GM19372 (cell line): Measurements from ENCODE around the gene TMEM258.

Source experiments
- ATAC-seq: cut with Tn5 transposase; IDR thresholded peaks from one replicate; pipeline ENCODE4 v1.9.1; 2021; ENCODE audit warnings: mild to moderate bottlenecking, low read depth, moderate library complexity; ENCODE audit not compliant: unreplicated experiment

Gene TMEM258

DNA sequence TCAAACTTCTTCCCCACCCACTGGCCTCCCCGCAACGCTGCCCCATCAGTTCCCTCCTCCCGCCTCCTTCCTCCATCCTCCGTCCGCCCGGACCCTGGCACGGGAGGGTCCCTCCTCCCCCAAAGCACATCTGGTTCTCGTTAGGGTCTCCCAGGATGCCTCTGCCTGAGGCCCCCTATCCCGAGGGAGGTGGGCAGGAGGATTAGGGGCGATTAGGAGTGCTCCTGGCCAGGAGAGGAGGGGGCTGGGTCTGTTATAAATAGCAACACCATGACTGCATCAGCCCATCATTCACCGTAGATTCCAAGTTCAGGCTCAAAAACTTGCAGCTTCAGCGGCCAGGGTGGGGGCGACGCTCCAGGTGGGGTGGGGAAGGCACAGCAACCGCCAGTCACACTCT lies 29.6 kb downstream of the TMEM258 start:
- ATAC-seq = no peak

DNA sequence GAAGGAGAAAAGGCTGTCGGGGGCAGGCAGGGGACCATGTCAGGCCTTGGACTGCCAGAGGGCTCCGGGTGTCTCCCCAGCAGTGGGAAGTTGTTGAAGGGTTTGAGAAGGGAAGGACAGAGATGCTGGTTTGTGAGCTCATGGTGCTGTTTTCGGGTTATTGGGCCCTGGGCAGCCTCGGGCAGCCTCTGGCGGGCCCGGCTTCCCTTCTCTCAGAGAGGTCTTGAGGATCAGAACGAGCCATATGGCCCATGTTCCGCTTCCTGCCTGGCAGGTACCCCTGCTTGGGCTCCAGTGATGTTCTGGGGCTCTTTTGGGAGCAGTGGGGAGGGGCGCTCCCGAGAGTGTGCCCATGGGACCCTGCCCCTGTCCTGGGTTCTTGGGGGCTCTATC lies 30.2 kb downstream of the TMEM258 start:
- ATAC-seq = no peak

DNA sequence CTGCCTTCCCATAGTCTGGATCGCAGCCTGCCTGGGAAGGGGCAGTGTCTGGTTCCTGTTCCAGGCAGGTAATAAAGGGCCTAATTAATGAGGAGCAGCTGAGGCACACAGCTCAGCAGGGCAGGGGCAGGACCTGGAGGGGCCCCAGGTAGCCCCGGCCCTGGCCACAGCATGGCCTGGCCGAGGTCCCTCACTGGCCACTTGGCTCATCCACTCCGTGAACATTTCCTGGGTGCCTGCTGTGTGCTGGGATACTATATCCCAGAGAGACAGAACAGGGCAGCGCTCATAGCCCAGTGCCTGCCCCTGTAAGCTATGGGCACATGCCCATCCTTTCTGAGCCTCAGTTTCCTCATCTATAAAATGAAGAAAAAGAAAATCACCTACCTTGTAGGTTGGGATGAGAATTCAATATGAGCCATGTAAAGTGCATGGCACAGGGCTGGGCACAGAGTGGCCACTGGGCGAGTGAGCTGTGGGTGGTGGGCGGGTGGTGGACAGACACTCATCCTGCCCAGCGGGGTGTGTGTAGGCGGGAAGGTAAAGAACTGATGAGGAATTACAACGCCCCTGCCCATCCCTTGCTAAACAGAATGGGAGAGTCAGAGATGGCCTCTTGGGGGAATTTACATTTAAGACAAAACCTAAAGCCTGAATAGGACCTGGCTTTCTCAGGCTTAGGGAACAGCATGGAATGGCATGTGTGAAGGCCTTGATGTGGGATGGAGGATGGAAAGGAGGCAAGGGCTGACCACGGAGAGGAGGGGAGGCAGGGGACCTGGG lies 30.8 kb downstream of the TMEM258 start:
- no peak for ATAC-seq

DNA sequence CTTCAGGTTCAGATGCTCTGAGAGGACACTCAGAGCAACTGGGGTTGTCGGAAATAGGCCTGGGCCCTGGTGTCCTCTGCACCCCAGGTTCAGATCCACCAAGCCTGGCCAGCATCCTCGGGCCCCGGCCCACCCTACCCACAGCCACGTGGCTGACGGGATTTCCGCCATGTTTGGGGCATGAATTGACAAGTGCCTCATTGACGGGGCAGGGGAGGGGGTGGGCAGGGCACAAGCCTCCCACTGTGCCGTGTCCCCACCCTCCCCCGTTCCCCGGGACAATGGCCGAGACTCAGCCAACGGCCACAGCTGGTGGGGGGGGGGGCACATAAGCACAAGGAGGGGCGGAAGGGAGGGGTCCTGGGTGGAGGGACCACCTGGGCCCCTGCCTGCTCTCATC lies 31.5 kb downstream of the TMEM258 start:
- no peak for ATAC-seq

DNA sequence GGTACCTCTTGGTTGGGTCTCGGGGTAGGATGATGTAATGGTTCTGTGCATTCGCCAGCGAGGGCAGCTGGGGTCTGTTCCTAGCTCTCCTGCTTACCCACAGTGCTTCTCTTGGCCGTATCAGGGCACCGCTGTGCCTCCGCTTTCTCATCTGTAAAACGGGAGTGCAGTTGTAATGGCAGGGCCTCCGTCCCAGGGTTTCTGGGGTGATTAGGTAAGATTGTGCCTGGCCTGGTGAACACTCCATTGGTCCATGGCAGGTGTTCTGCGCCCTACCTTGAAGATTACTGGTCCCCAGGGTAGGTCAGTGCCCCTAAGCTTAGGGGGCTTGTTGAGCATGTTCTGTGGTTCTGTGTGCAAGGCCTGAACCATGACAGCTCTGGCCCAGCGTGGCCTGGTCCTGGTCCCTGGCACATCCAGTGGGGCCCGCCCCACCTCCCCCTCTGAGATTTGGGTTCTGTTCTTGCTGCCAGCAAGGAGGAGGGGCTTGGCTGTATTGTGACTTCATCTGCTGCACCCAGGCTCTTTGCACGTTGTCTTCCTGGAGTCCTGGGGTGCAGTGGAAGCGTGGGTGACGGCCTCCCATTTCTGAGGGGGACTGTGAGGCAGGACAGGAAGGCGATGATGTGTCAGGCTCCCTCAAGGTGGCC lies 35.1 kb downstream of the TMEM258 start:
- ATAC-seq = no peak

DNA sequence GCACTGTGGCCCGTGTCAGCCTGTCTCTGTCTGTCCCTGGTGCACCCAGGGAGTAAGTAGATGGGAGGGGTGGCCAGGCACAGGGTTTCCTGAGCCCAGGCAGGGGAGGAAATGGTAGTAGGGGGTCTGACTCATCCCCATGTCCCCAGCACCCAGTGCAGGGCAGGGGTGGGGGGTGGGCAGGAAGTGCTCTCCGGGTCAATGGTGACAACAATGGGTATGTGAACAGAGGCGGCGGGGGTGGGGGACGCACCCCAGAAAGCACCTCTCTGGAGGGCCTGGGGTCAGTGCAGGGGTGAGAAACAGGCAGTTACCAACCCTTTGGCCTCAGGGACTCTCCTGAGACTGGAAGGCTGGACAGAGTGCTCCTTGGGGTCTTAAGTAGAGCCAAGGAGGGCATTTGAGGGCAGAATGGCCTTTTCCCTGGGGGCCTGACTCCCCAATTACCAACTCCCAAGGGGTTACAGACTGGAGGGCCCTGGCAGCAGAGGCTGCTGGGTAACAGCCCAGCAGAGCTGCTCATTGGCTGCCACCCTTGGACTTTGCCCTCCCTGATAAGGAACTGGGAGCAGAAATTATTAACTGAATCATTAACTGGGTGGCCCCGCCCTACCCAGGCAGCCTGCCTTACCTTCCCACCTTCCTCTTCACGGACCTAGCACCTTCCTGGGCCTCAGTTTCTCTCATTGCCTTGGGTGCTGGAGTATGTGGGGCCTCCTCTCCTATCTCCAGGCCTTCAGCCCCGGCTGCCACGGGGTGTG lies 35.8 kb downstream of the TMEM258 start:
- ATAC-seq = no peak

DNA sequence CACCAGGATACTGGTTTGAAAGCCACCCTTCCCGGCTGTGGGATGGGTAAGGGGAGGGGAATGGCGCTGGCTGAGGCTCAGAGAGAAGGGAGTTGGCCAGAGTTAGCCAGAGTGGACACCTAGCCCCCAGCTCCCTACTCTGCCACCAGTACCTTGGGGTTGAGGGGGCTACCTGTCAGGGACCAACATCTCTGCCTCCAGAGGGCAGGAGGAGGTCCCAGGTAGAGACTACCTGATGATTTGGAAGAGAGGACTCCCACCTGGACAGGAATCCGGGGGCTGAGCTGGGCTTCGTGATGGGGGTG lies 36.3 kb downstream of the TMEM258 start:
- ATAC-seq = no peak

DNA sequence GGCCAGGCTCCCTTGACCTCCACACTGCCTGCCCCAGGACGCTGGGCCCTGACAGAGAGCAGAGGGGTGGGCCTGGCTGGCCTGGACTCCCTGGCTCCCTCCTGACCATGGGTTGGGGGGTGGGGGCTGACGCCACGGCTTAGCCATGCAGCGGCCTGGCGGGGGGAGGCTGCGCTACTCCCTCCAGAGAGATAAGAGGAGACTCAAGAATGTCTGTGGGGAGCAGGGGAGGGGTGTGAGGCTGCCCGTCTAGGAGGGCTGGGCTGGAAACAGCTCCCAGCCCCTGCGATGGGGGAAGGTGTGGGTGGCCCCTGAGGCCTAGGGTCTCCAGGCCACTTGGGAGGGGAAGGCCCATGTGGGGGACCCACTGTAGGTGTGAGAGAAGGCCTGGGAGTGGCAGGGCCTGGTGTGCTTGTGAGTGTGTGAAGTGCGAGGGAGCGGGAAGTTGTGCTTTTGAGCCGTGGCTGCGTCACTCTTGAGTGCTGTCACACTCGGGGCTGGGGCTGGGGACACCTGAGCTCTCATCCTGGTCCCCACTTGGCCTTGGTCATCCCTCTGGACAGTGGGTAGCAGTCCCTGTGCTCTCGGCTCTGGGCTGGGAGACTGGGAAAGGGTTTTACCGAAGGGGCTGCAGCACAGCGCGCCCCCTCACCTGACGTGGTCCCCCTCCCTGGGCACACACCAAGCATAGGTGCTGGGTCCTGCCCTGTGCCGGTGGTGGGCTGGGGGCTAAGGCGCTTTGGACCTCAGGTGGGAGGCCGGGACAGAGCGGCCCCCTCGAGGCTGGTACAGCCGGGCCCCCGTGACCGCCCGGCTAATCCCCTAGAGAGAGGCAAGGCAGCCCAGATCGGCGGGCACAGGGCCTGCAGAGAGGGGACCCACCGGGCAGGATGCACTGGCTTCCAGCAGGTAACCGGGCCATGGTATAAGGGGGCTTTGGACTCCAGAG lies 37.6 kb downstream of the TMEM258 start:
- ATAC-seq = no peak

DNA sequence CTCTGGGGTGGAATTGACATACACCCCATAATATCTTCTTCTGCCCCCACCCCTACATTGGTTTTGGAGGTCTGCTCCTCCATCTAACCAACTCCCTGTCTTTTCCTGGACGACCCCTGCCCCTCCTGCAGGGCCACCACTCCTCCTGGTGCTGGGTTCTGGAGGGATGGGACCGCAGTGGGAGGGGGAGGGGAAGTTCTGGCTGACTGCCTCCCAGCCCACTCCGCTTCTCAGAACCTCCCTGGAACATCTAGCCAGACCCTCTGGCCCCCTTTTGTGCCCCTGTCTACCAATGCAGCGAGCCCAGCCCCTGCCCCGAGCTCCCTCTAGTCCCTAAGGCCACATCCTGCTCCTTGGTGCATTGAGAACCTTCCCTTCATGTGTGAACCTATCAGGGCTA lies 38.7 kb downstream of the TMEM258 start:
- no peak for ATAC-seq

DNA sequence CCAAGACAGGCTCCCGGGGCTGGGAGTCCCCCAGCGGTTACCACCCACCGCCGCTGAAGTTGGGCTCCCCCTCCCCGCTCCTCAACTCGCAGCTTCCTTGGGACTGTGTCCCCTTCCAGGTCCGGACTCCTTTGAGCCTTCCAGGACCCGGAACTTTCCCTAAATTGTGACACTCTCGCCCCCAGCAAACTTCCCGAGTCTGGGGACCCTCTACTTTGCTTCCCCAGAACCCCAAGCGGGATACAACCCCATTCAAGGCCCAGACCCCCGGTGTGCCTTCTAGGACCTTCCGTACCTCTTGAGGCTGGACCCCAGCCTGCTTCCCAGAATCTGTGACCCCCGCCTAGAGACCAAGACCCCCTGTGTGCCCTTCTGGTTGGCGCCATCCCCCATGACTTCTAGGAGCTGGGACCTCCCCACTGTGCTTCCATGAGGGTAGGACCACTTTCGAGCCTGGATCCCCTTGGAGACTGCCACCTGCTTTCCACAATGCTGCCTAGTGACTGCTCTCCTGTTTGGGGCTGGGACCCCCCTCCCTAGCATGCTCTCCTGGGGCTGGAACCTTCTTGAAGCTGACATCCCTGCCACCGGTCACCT lies 39.4 kb downstream of the TMEM258 start:
- ATAC-seq = no peak

DNA sequence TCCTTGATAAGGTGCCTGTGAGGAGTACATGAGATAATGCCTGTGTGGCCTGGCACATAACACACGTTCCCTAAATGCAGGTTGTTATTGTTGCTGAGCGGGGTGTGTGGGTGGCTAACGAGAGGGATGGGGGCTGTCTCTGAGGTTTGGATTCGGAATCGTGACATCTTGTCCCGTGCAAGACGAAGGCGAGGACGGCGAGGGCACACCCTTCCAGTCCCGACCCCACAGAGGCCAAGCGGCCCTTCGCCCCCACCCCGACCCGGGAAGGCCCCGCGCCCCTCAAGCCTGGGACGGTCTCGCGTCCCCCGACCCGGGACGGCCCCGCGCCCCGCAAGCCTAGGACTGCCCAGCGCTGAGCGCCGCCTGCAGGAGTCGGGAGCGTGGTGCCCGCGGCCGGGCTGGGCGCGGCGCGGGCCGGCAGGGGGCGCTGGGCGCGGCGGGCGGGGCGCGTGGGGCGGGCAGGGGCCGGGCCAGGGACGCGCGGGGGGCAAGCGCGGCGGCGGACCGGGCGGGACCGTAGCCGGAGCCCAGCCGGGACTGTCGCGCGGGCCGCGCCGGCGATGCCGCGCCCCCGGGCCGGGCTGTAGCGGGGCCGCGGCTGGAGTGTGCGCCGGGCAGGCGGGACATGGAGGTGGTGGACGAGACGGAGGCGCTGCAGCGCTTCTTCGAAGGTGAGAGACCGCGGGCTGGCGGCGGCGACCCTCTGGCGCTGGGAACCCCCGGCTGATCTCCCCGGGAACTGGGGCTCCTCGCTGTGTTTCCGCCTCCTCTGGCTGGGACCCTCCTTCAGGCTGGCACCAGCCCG lies 40.1 kb downstream of the TMEM258 start, which contains the start of gene MYRF:
Gene MYRF (plus strand): TSS at position 520 of the 808 bp plus-strand sequence. CDS start 109 bp downstream, at position 629.
- no peak for ATAC-seq

DNA sequence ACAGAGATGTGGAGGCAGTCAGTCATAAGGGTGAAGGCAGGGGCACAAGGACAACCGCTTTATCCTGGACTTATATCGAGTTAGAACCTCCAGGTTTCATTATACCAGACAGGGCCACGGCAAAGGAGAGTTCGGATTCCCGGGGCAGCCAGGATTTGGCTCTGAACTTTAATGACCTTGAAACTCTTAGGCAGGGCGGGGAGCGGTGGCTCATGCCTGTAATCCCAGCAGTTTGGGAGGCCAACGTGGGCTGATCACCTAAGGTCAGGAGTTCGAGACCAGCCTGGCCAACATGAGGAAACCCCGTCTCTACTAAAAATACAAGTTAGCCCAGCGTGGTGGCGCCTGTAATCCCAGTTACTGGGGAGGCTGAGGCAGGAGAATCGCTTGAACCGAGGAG lies 41.0 kb downstream of the TMEM258 start:
- ATAC-seq = no peak

DNA sequence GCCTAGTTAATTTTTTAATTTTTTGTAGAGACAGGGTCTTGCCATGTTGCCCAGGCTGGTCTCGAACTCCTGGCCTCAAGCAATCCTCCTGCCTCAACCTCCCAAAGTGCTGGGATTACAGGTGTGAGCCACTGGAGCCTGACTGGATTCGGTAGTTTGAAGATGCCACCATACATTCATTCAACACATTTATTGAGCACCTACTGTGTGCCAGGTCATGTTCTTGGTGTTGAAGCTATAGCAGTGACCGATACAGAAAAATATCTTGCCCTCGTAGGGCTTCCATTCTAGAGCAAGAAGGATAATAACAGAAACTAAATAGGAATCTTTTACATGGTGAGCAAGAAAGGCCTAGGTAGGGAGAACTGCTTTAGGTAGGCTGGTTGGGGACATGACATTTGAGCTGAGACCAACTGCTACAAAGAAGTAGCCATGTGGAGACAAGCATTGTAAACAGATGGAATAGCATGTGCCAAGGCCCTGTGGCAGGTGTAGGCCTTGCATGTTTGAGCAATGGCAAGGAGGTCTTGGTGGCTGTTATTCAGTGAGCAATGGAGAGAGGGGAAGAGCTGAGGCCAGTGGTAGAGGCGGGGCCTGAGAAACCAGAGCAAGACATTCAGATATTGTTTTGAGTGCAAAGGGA lies 41.6 kb downstream of the TMEM258 start:
- no peak for ATAC-seq

DNA sequence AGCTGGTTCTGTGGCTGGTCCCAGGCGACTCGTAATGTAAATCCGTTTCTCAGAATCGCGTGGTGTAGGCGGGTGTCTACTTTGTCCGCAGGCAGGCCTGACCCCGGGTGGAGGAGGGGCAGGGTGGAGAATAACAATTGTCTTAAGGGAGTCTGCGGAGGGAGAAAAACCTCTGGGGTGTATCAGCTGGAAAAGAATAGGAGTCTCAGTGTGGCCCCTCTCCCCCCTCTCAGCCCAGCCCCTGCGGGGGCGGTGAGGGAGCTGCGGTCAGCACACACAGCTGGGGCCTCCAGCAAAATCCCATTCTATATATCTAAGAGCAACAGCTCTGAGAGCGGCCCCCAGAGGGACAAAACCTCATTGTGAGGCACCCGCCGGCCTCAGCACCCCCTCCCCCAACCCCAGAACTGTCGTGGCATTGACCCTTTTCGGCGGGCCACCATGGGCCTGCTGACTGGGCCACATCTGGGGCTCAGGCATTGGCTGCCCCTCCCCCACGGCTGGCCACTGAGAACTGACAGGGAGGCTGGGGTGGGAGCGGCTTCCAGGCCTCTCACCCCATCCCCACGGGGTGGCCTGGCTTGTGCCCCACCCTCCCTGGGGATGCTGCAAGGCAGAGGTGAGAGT lies 42.7 kb downstream of the TMEM258 start:
- ATAC-seq = no peak

DNA sequence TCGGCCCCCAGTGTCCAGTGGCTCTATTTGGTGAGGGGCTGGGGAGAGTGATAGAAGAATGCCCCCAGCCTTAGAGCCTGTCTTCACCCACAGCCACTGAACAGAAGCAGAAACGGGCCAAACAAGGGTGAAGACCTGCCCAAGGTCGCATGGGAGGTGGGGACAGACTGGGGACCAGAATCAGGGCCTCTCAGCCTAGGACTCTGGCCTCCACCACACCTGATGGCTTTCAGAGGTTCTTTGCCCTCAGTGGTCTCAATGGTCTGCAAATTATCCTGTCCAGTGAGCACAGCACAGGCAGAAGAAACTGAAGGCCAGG lies 44.5 kb downstream of the TMEM258 start:
- no peak for ATAC-seq

DNA sequence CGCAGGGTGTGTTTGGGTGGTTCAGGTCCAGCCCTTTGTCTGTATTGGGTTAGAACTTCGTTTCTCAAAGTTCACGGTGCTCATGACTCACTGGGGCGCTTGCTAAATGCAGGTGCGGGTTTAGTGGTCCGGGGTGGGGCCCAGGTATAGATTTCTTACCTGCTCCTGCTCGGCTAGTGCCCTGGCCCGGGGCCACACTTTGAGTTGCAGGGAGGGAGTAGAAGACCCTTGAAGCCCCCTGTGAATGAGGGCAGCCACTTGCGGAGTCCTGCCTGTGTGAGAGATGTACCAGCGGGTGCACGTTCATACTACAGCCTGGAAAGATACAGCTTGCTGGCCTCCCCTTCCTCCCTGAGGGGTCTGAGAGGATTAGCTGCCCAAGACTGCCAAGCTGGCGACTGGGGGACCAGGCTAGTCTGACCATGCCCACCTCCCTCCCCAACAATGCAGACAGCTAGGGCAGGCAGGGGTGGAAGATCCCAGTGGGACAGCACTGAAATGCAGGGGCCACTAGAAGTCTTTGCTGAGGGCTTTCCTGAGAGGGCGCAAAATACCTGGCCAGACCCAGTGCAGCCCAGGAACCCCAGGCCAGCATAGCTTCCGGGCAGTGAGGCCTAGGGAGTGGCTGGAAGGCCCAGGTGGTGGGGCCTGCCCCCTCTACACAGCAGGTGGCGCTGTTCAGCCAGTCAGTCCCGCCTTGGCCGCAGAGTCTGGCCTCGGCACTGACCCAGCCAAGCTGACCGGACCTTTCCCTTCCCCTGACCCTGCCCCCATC lies 45.0 kb downstream of the TMEM258 start:
- ATAC-seq = no peak

DNA sequence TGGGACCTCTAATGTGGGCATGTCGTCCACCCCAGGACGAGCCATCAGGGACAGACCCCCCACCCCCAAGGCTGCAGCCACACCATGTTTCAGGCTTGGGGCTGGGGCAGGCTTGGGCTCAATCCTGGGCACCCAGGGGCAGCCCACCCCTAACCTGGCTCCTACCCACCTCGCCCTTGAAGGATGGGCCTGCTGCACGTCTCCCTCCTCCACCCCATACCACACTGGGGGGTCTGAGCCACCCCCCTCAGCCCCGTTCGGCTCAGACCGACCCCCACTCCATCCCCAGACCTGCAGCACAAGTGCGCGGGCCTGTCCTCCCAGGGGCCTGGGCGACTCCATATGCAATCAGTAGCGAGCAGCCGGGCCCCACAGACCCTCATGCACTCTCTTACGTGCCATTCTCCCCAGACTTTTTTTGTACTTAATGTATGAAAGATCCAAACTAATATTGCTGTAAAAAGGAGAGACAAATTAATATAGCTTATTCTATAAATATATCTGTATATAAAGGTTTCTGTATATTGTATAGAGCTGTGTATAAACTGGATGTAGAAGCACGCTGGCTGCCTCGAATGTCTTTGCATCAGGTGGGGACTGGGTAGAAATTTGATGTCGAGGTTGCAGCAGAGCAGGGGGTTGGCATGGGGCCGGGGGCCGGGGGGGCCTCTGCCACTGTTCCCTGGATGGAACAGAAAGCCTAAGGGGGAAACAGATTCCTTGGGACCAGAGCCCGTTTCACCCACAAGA lies 45.8 kb downstream of the TMEM258 start:
- ATAC-seq = no peak
